Endodermal cell (in vitro differentiated cells): ENCODE measurements around the gene ZNF611. TPM values are rescaled to one million over a fixed set of nuclear protein-coding genes. Genes with fewer than 3 reads are reported as not detected.
A peak's percentile ranks its signal among the peaks of the same experiment; 100 is the strongest.
"Not testable (repeated sequence)": the region's sequence is repeated elsewhere in the genome, so short reads cannot be mapped to it uniquely, and the experiment has no call there.

Experiments
- DNase-seq: peaks from one replicate; pipeline ENCODE4 v3.0.0-alpha.2; 2017
- H3K27ac ChIP-seq: 2 replicates; pipeline ENCODE4 v1.5.1; 2013; ENCODE audit warnings: mild to moderate bottlenecking, low read depth, low read length, moderate library complexity
- H3K27me3 ChIP-seq: 2 replicates; pipeline ENCODE4 v1.6.1; 2013; ENCODE audit warnings: mild to moderate bottlenecking, low read length, moderate library complexity; ENCODE audit not compliant: insufficient read depth, control insufficient read depth, poor library complexity, severe bottlenecking
- H3K36me3 ChIP-seq: 2 replicates; pipeline ENCODE4 v1.7.0; 2013; ENCODE audit warnings: mild to moderate bottlenecking, low read length, moderate library complexity; ENCODE audit not compliant: control insufficient read depth, insufficient read depth
- H3K4me1 ChIP-seq: one replicate; pipeline ENCODE4 v1.7.0; 2013; ENCODE audit warnings: low read length; ENCODE audit not compliant: control insufficient read depth, insufficient read depth
- H3K4me3 ChIP-seq: 2 replicates; pipeline ENCODE4 v1.5.1; 2013; ENCODE audit warnings: mild to moderate bottlenecking, low read length, moderate library complexity
- H3K9ac ChIP-seq: 2 replicates; pipeline ENCODE4 v1.6.1; 2013; ENCODE audit warnings: mild to moderate bottlenecking, low read length, moderate library complexity; ENCODE audit not compliant: poor library complexity, severe bottlenecking; ENCODE audit errors: extremely low read depth
- H3K9me3 ChIP-seq: 2 replicates; pipeline ENCODE4 v1.6.1; 2013; ENCODE audit warnings: mild to moderate bottlenecking, low read length, moderate library complexity; ENCODE audit not compliant: control insufficient read depth
- H3K27ac Mint-ChIP-seq: 2 replicates; pipeline ENCODE4 v1.8.0; 2020; ENCODE audit warnings: mixed read lengths
- H3K27me3 Mint-ChIP-seq: 2 replicates; pipeline ENCODE4 v1.8.0; 2021; ENCODE audit warnings: mild to moderate bottlenecking, mixed read lengths; ENCODE audit not compliant: insufficient read depth
- H3K36me3 Mint-ChIP-seq: 2 replicates; pipeline ENCODE4 v1.8.0; 2020; ENCODE audit warnings: low read depth, mixed read lengths
- H3K4me1 Mint-ChIP-seq: 2 replicates; pipeline ENCODE4 v1.8.0; 2020; ENCODE audit warnings: mixed read lengths
- H3K4me3 Mint-ChIP-seq: 2 replicates; pipeline ENCODE4 v1.8.0; 2020; ENCODE audit warnings: mild to moderate bottlenecking, moderate library complexity, mixed read lengths
- H3K9me3 Mint-ChIP-seq: 2 replicates; pipeline ENCODE4 v1.8.0; 2020; ENCODE audit warnings: mild to moderate bottlenecking, mixed read lengths
- CTCF ChIP-seq: fragments of 200-600 bp; sonication (generic); conservative IDR thresholded peaks from 2 replicates; pipeline ENCODE4 v1.5.0; 2021; ENCODE audit warnings: antibody characterized with exemption, mild to moderate bottlenecking
- WGBS, 2 experiments: methylation state at CpG; one replicate each; pipeline versions ENCODE4 v1.1.5 to v1.1.7; 2013; ENCODE audit warnings: missing lambda C conversion rate in 2 of 2, mixed read lengths in 1 of 2; ENCODE audit not compliant: insufficient coverage in 1 of 2, insufficient read length in 1 of 2; 5-methylcytosine and 5-hydroxymethylcytosine counted together
- total RNA-seq, 2 donors: library from RNA; stranded (reverse); fragmentation: NEBNext Ultra II Directional in 1 of 2; extraction: Animal tissue kit (Norgen Biotek cat#: 25700) in 1 of 2; gene quantifications; 2 replicates in 1 of 2; 3 replicates in 1 of 2; pipeline ENCODE4 v1.2.1, GENCODE V29; 2021

ZNF611 gene
- total RNA-seq, 2 donors from 2014 or later: 96.9 to 136 TPM

- Histone ChIP-seq H3K27ac (no peak overlapping the region), H3K9me3 (no peaks in the 10 kb centered on the region), H3K27me3 (no peaks in the 10 kb centered on the region), H3K36me3 (peaks cover 19% of the 10 kb centered on the region), H3K4me3 (no peak overlapping the region), H3K4me1 (peaks cover 9% of the 10 kb centered on the region), H3K9ac (no peak overlapping the region)
- Mint-ChIP-seq H3K4me3 (no peak overlapping the region), H3K27me3 (no peaks in the 10 kb centered on the region), H3K4me1 (peaks cover 24% of the 10 kb centered on the region), H3K36me3 (peaks cover 18% of the 10 kb centered on the region), H3K9me3 (no peaks in the 10 kb centered on the region), H3K27ac (no peak overlapping the region)
- WGBS, 2 experiments: 57 to 100% methylated on average over 1 of the region's 3 CpGs
- DNase-seq: no peak
- TF ChIP-seq CTCF: no peak
Observed at GRCh38 chr19:52687684-52688083, 47.2 kb downstream of the ZNF611 start.

DNA sequence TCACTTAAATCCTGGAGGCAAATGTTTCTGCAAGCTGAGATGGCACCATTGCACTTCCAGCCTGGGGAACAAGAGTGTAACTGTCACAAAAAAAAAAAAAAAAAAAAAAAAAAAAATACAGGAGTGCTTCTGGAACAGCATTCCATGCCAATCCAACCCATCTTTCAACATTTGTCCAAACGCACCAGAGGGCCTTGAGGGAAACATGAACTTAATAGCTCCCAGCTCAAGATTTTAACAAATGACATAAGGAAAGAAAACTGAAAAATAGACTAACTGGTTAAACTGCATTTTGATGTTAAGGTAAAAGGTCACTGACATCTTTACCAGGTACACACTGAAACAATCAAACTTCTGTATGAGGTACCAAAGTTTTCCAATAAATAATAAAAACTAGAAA is 49.0 kb downstream of the ZNF611 start:
- Mint-ChIP-seq H3K27me3 (no peaks in the 10 kb centered on the region), H3K27ac (no peak overlapping the region), H3K4me3 (no peak overlapping the region), H3K4me1 (peaks cover 14% of the 10 kb centered on the region), H3K36me3 (peaks cover 25% of the 10 kb centered on the region), H3K9me3 (no peaks in the 10 kb centered on the region)
- no peak overlapping the region for H3K9ac ChIP-seq
- TF ChIP-seq CTCF: no peak
- H3K4me3 ChIP-seq: no peak overlapping the region
- no peaks in the 10 kb centered on the region for H3K4me1 ChIP-seq
- no peak overlapping the region for H3K27ac ChIP-seq
- H3K9me3 ChIP-seq: no peaks in the 10 kb centered on the region
- peaks cover 28% of the 10 kb centered on the region for H3K36me3 ChIP-seq
- 88 to 100% methylated on average over 1 of the region's 1 CpG for WGBS, 2 experiments
- no peak for DNase-seq
- no peaks in the 10 kb centered on the region for H3K27me3 ChIP-seq

GRCh38 chr19:52681216-52681615 is 53.6 kb downstream of the ZNF611 start:
- H3K27ac Mint-ChIP-seq, H3K4me3 Mint-ChIP-seq, H3K4me1 ChIP-seq, H3K4me3 ChIP-seq, H3K9me3 Mint-ChIP-seq, H3K27me3 Mint-ChIP-seq, H3K27ac ChIP-seq, H3K9me3 ChIP-seq, H3K27me3 ChIP-seq, H3K4me1 Mint-ChIP-seq, DNase-seq, H3K9ac ChIP-seq: not testable (repeated sequence)
- peaks cover 44% of the 10 kb centered on the region for H3K36me3 ChIP-seq
- WGBS, 2 experiments: no CpG with 5 or more reads among the region's 1 CpG
- H3K36me3 Mint-ChIP-seq: peaks cover 39% of the 10 kb centered on the region

- Histone ChIP-seq H3K9me3 (peaks cover 15% of the 10 kb centered on the region), H3K4me3 (no peak overlapping the region), H3K36me3 (peaks cover 51% of the 10 kb centered on the region), H3K4me1 (no peaks in the 10 kb centered on the region), H3K27ac (no peak overlapping the region), H3K27me3 (no peaks in the 10 kb centered on the region), H3K9ac (no peak overlapping the region)
- Mint-ChIP-seq H3K27me3 (no peaks in the 10 kb centered on the region), H3K4me3 (no peak overlapping the region), H3K36me3 (peaks cover 50% of the 10 kb centered on the region), H3K9me3 (peaks cover 20% of the 10 kb centered on the region), H3K4me1 (peaks cover 4% of the 10 kb centered on the region), H3K27ac (no peak overlapping the region)
- TF ChIP-seq CTCF: no peak
- WGBS, 2 experiments: 94 to 95% methylated on average over 4 to 5 of the region's 5 CpGs
- no peak for DNase-seq
Observed at GRCh38 chr19:52679598-52679997, 55.2 kb downstream of the ZNF611 start.

DNA sequence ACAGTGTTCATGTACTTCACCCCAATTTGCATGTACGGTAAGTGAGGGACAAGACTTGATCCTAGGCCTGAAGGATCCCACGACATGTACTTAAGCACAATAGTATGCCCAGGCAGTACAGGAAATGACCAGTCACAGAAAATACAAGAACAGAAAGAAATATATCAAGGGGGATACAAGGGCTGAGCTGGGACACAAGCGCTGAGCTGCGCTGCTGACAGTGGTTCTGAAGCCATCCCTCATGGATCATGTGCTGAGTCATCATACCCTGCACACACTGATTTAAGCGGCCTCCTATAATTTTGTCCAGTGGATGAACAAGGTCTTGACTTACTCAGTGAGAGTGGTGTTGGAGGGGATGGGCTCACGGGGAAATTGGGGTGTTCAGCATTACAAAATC is 59.6 kb downstream of the ZNF611 start:
- H3K9ac ChIP-seq, H3K27me3 Mint-ChIP-seq, H3K4me1 ChIP-seq, H3K4me3 Mint-ChIP-seq, H3K27ac ChIP-seq, H3K27me3 ChIP-seq, H3K27ac Mint-ChIP-seq, DNase-seq, H3K4me1 Mint-ChIP-seq: not testable (repeated sequence)
- H3K36me3 ChIP-seq: peaks cover 56% of the 10 kb centered on the region
- Mint-ChIP-seq H3K9me3 (peaks cover 25% of the 10 kb centered on the region), H3K36me3 (peaks cover 55% of the 10 kb centered on the region)
- WGBS, 2 experiments: 96 to 97% methylated on average over 4 to 6 of the region's 6 CpGs
- peak overlapping the region; percentile 66 for H3K4me3 ChIP-seq
- peaks cover 23% of the 10 kb centered on the region for H3K9me3 ChIP-seq
